Endothelial cell of umbilical vein (primary cell): Measurements from ENCODE around the gene PTPN12. TPM values are rescaled to one million over a fixed set of nuclear protein-coding genes. Genes with fewer than 3 reads are reported as not detected.

Experiments
- BruUV-seq: library from RNA; stranded (reverse); fragments of 400-500 nt; replicated peaks from 2 replicates; lab custom pipeline; 2021; lab: Mats Ljungman, UMichigan
- CTCF ChIA-PET: fragments of 300-600, 350-600 bp; sonication (Branson Sonifier 250); formaldehyde crosslinking; loops from one replicate; lab custom pipeline; 2021; ENCODE audit warnings: antibody characterized with exemption, inconsistent platforms; lab: Charles Lee
- POLR2A ChIA-PET: fragments of 300-600, 350-600 bp; sonication (Branson Sonifier 250); formaldehyde crosslinking; loops from one replicate; lab custom pipeline; 2021; ENCODE audit warnings: antibody characterized with exemption, inconsistent platforms; lab: Charles Lee
- DNase-seq: peaks from one replicate; pipeline ENCODE4 v3.0.0-alpha.2; 2011; ENCODE audit warnings: low read depth, low spot score
- FAIRE-seq: peaks from 2 replicates; lab custom pipeline; 2011; peaks lifted over from hg19 to GRCh38; lab: Jason Lieb, UNC
- H2AFZ ChIP-seq: 2 replicates; pipeline ENCODE4 v1.6.0; 2012; ENCODE audit warnings: low read depth, low read length, control low read depth, inconsistent platforms
- H3K27ac ChIP-seq: 2 replicates; pipeline ENCODE4 v1.5.1; 2011; ENCODE audit warnings: low read depth, mild to moderate bottlenecking, control low read depth, low read length, moderate library complexity; ENCODE audit not compliant: insufficient read depth
- H3K27me3 ChIP-seq, 2 experiments: 2 replicates each; pipeline versions ENCODE4 v1.6.0 to v1.6.1; 2011; ENCODE audit warnings: low read length in 2 of 2, mixed read lengths in 1 of 2; ENCODE audit not compliant: control insufficient read depth in 2 of 2, insufficient read depth in 2 of 2
- H3K36me3 ChIP-seq, 2 experiments: 2 replicates in 1 of 2; 3 replicates in 1 of 2; pipeline ENCODE4 v1.5.1; 2011; ENCODE audit warnings: low read length in 2 of 2, mild to moderate bottlenecking in 1 of 2, moderate library complexity in 1 of 2; ENCODE audit not compliant: control insufficient read depth in 2 of 2, insufficient read depth in 2 of 2; ENCODE audit errors: extremely low read depth in 1 of 2
- H3K4me1 ChIP-seq: 3 replicates; pipeline ENCODE4 v1.5.1; 2011; ENCODE audit warnings: mild to moderate bottlenecking, low read length; ENCODE audit not compliant: control insufficient read depth, insufficient read depth; ENCODE audit errors: extremely low read depth
- H3K4me2 ChIP-seq: 2 replicates; pipeline ENCODE4 v1.6.1; 2011; ENCODE audit warnings: low read length, control low read depth, mixed read lengths; ENCODE audit not compliant: insufficient read depth
- H3K4me3 ChIP-seq, 3 experiments: fragments of 200-600 bp in 1 of 3; sonication (generic), shearing (Covaris generic) in 1 of 3; replicated peaks in 1 of 3; 2 replicates each; pipeline ENCODE4 v1.5.1; 2011 to 2016; ENCODE audit warnings: control low read depth in 3 of 3, low read length in 3 of 3, mild to moderate bottlenecking in 2 of 3, inconsistent platforms in 1 of 3, low read depth in 1 of 3, moderate library complexity in 1 of 3; ENCODE audit not compliant: insufficient read depth in 1 of 3
- H3K79me2 ChIP-seq: 2 replicates; pipeline ENCODE4 v1.6.0; 2012; ENCODE audit warnings: low read length, inconsistent platforms; ENCODE audit not compliant: control insufficient read depth, insufficient read depth
- H3K9ac ChIP-seq: replicated peaks from 2 replicates; pipeline ENCODE3; 2011; ENCODE audit warnings: low read length, control low read depth; ENCODE audit not compliant: insufficient read depth; ENCODE audit errors: extremely low read depth
- H3K9me1 ChIP-seq: replicated peaks from 3 replicates; pipeline ENCODE4 v1.6.0; 2011; ENCODE audit warnings: mild to moderate bottlenecking, low read length; ENCODE audit not compliant: control insufficient read depth, insufficient read depth; ENCODE audit errors: extremely low read depth
- H3K9me3 ChIP-seq: replicated peaks from 2 replicates; pipeline ENCODE4 v1.5.1; 2012; ENCODE audit warnings: low read length, inconsistent platforms; ENCODE audit not compliant: control insufficient read depth, insufficient read depth
- H4K20me1 ChIP-seq: replicated peaks from 2 replicates; pipeline ENCODE3; 2011; ENCODE audit warnings: mild to moderate bottlenecking, low read length; ENCODE audit not compliant: control insufficient read depth, insufficient read depth; ENCODE audit errors: extremely low read depth
- EZH2 ChIP-seq: IDR thresholded peaks from 2 replicates; pipeline ENCODE4 v1.6.1; 2012; ENCODE audit warnings: borderline replicate concordance, low read depth, mild to moderate bottlenecking, moderate library complexity, low read length, inconsistent platforms; ENCODE audit not compliant: severe bottlenecking
- FOS ChIP-seq: IDR thresholded peaks from 2 replicates; pipeline ENCODE4 v1.6.1; 2011; ENCODE audit warnings: mild to moderate bottlenecking, low read length, moderate library complexity, borderline replicate concordance; ENCODE audit not compliant: insufficient read depth
- GATA2 ChIP-seq: IDR thresholded peaks from 2 replicates; pipeline ENCODE4 v1.7.0; 2011; ENCODE audit warnings: low read depth, mild to moderate bottlenecking, moderate library complexity, mixed read lengths, low read length; ENCODE audit not compliant: insufficient read length, insufficient read depth
- MYC ChIP-seq: IDR thresholded peaks from one replicate; pipeline ENCODE4 v1.6.1; 2011; ENCODE audit warnings: mild to moderate bottlenecking, low read depth, low read length
- POLR2A ChIP-seq: IDR thresholded peaks from 2 replicates; pipeline ENCODE4 v1.6.1; 2012; ENCODE audit warnings: low read depth, mild to moderate bottlenecking, control low read depth, low read length
- POLR2AphosphoS5 ChIP-seq: IDR thresholded peaks from 2 replicates; pipeline ENCODE4 v1.6.1; 2012; ENCODE audit warnings: low read depth, mild to moderate bottlenecking, control low read depth, low read length, moderate library complexity; ENCODE audit not compliant: insufficient read depth
- dilution Hi-C: fragments of 300-500 bp; cut with MboI; formaldehyde crosslinking; loops from one replicate; pipeline ENCODE4 v1.15.0; 2019; ENCODE audit warnings: low sequenced_read_pairs; ENCODE audit not compliant: extremely low pct_ligation_motif_present
- intact Hi-C: fragments of 100-400 bp; cut with micrococcal nuclease; formaldehyde crosslinking; loops from one replicate; pipeline ENCODE4 v1.10.0; 2022
- polyA plus RNA-seq, 4 experiments: library from polyadenylated mRNA; depleted of rRNA in 3 of 4; stranded (reverse) in 3 of 4; unstranded in 1 of 4; fragments of >200 nt; gene quantifications; 2 replicates each; pipeline versions ENCODE4 v1.2.1 to v1.2.3, GENCODE V29; 2011 to 2012; ENCODE audit warnings: missing spikeins in 1 of 4
- total RNA-seq: library from RNA; stranded (reverse); gene quantifications from 2 replicates; pipeline ENCODE4 v1.2.3, GENCODE V29; 2021
- TF ChIP-seq, protein P1 (sequence below), 2 donors: IDR thresholded peaks; 1 replicate in 1 of 2; 2 replicates in 1 of 2; pipeline ENCODE4 v1.5.1; 2011; ENCODE audit warnings: low read length in 2 of 2, mild to moderate bottlenecking in 2 of 2, moderate library complexity in 2 of 2, control low read depth in 1 of 2, inconsistent platforms in 1 of 2, low read depth in 1 of 2; ENCODE audit not compliant: insufficient read depth in 1 of 2; ENCODE audit errors: extremely low read depth in 1 of 2
- TF ChIP-seq, protein P2 (sequence below): IDR thresholded peaks from 2 replicates; pipeline ENCODE4 v1.6.1; 2011; ENCODE audit not compliant: insufficient read depth, insufficient read length

The PTPN12 gene
- total and polyA plus RNA-seq, 2 donors (not counting 3 experiments of a cell fraction or from before 2014, with no cell fraction given) = 30.6 to 137 TPM

DNA sequence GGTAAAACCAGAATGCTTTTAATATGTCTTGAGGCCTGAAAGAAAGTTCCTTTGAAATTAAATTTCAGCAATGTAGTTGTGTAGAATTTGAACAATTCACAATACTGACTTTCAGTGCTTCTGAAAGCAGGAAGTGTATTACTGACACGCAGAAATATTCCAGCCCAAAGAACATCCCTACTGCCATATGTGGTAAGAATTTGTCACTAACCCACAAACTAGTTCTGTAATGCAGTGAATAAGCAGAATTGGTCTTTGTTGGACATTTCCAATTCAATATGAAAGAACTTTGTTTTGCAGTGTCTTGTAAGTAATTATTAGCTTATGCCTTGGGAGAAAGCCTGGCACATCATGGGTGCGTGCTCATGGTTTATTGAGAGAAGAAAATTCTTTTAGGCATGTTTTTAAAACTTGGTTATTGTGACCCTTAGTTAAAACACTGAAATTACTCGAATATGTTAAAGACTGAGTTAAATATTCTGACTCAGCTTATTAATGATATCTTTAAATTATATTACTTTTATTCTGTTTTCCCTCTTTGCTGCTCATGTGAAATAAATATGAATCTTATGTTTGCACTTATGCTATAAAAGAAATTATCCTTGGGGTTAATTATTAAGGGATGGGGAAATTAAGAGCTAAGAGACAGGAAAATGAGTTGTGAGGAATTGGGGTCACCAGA, 33.4 kb downstream of the PTPN12 start:
- dilution Hi-C loops = no loop called here
- no TSS peak for BruUV-seq
- intact Hi-C loops = loop anchor here (2.0 kb wide), 1 partner anchor 32 kb away; no protein-coding TSS in a partner anchor
- TF ChIP-seq FOS = no peak
- no peak for TF ChIP-seq POLR2A
- TF ChIP-seq, protein P1, sequence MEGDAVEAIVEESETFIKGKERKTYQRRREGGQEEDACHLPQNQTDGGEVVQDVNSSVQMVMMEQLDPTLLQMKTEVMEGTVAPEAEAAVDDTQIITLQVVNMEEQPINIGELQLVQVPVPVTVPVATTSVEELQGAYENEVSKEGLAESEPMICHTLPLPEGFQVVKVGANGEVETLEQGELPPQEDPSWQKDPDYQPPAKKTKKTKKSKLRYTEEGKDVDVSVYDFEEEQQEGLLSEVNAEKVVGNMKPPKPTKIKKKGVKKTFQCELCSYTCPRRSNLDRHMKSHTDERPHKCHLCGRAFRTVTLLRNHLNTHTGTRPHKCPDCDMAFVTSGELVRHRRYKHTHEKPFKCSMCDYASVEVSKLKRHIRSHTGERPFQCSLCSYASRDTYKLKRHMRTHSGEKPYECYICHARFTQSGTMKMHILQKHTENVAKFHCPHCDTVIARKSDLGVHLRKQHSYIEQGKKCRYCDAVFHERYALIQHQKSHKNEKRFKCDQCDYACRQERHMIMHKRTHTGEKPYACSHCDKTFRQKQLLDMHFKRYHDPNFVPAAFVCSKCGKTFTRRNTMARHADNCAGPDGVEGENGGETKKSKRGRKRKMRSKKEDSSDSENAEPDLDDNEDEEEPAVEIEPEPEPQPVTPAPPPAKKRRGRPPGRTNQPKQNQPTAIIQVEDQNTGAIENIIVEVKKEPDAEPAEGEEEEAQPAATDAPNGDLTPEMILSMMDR (IDR thresholded peaks at IDR 0.05; ENCODE audit: extremely low read depth in 1 of 2, insufficient read depth in 1 of 2, low read depth in 1 of 2, low read length in 2 of 2) = no peak
- TF ChIP-seq GATA2 = no peak
- no peak for TF ChIP-seq MYC
- no peak for TF ChIP-seq EZH2
- no peak for TF ChIP-seq POLR2AphosphoS5
- TF ChIP-seq, protein P2, sequence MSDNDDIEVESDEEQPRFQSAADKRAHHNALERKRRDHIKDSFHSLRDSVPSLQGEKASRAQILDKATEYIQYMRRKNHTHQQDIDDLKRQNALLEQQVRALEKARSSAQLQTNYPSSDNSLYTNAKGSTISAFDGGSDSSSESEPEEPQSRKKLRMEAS = no peak
- Histone ChIP-seq H3K4me3 (no peak overlapping the region), H4K20me1 (peaks cover 32% of the 10 kb centered on the region), H3K27ac (peak overlapping the region; percentile 24), H3K36me3 (peaks cover 8 to 16% of the 10 kb centered on the region in 2 experiments), H3K9me1 (no peaks in the 10 kb centered on the region), H3K4me1 (peaks cover 21% of the 10 kb centered on the region), H3K4me2 (peak overlapping the region; percentile 21), H2AFZ (no peak overlapping the region), H3K27me3 (no peaks in the 10 kb centered on the region), H3K9ac (no peak overlapping the region), H3K9me3 (no peaks in the 10 kb centered on the region), H3K79me2 (peaks cover 93% of the 10 kb centered on the region)
- ChIA-PET POLR2A (no interaction called here), CTCF (no interaction called here)
- FAIRE-seq (no peak), DNase-seq (peak; percentile 48)
